ENCODE results near the gene EEIG1. TPM values are rescaled to one million over a fixed set of nuclear protein-coding genes. Genes with fewer than 3 reads are reported as not detected.
A peak's percentile ranks its signal among the peaks of the same experiment; 100 is the strongest.

The EEIG1 gene
- total RNA-seq, 4 donors from 2014 or later: 18.3 to 34.7 (median 24.9) TPM

DNA sequence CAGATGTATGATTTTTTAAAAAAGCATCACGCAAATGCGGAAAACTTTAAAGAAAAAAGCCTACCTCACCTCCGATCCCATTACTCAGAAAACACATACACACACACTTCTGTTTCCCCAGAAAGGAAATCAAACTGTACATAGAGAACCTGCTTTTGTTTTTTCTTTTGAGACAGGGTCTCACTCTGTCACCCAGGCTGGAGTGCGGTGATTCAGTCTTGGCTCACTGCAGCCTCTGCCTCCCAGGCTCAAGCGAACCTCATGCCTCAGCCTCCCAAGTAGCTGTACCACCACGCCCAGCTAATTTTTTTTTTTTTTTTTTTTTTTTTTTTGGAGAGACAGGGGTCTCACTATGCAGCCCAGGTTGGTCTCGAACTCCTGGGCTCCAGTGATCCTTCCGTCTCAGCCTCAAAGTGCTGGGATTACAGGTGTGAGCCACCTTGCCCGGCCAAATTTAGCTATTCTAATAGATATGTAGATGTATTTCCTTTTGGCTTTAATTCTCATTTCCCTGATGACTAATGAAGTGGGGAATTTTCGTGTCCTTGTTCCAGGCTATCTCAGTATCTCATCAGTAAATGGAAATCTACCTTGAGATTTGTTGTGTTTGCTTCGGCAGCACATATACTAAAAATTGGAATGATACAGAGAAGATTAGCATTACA lies 25.7 kb upstream of the EEIG1 start:
- Histone ChIP-seq H3K27me3 (no peaks in the 10 kb centered on the region), H3K36me3 (no peaks in the 10 kb centered on the region), H3K4me1 (peaks cover 27 to 42% of the 10 kb centered on the region in 2 donors), H3K4me3 (replicated peaks in 1 of 3) (no peak overlapping the region), H3K9me3 (no peaks in the 10 kb centered on the region), H3K27ac (peak overlapping the region; percentile 77 to 94 (median 85))
- DNase-seq: no peak
- TF ChIP-seq CTCF (IDR thresholded peaks at IDR 0.05): no peak
- TF ChIP-seq POLR2A (IDR thresholded peaks at IDR 0.05): no peak
- intact Hi-C loops (cut with DNase I): no loop called here
- 79 to 80% methylated on average over 11 of the region's 11 CpGs for WGBS, 2 donors

DNA sequence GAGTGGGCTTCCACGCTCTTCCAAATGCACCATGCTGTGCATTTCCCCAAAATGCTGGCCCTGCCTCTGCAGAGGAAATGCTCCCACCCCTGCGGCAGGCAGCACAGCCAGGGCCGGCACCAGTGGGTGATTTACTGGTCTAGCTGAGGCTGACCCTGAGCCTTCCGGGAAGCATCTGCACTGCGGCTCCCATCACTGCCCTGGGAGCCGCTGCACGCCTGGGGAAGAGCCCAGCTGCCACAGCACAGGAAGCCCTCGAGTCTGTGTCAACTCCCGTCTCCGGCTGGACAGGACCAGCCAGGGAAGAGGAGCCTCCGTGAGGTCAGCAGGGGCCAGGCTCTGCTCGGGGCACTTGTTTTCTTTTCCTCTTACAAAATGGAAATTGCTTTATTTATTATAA lies 25.1 kb upstream of the EEIG1 start:
- 55 to 63% methylated on average over 12 of the region's 12 CpGs for WGBS, 2 donors
- intact Hi-C loops (cut with DNase I): no loop called here
- TF ChIP-seq POLR2A (IDR thresholded peaks at IDR 0.05) (no peak), CTCF (IDR thresholded peaks at IDR 0.05) (no peak)
- H3K9me3 ChIP-seq: no peaks in the 10 kb centered on the region
- H3K4me1 ChIP-seq: peaks cover 33 to 47% of the 10 kb centered on the region in 2 donors
- H3K36me3 ChIP-seq: no peaks in the 10 kb centered on the region
- peak overlapping the region; percentile 77 to 94 (median 85) for H3K27ac ChIP-seq
- peak; percentile 62 to 73 for DNase-seq
- no peaks in the 10 kb centered on the region for H3K27me3 ChIP-seq
- no peak overlapping the region for H3K4me3 ChIP-seq (replicated peaks in 1 of 3)

DNA sequence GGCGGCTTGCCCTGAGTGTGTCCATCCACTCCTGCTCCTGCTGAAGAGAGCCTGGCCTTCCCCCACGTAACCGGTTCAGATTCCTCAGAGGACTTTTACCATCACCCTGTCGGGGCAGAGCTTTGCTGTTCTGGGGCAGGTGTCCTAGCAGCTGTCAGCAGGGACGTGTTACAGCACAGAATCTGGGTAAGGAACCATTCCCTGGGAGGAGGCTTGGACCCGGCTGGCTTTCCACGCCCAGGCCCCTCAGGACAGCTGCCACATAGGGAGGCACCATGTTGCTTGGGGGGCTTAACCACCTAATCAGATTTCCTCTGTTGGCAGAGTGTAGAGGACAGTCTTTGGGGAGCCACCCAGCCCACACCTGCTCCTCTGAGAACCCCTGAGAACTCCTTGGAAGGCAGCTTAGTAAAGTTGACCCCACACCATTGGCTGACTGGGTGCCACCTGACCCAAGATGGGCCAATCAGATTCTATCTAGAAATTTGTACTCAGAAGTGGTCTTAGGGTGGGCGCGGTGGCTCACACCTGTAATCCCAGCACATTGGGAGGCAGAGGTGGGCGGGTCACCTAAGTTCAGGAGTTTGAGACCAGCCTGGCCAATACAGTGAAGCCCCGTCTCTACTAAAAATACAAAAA lies 23.3 kb upstream of the EEIG1 start:
- Histone ChIP-seq H3K27ac (peak overlapping the region in 1 of 3 donors; percentile 38), H3K36me3 (no peaks in the 10 kb centered on the region), H3K4me3 (replicated peaks in 1 of 3) (no peak overlapping the region), H3K27me3 (no peaks in the 10 kb centered on the region), H3K4me1 (peaks cover 33 to 47% of the 10 kb centered on the region in 2 donors), H3K9me3 (no peaks in the 10 kb centered on the region)
- TF ChIP-seq POLR2A (IDR thresholded peaks at IDR 0.05) (no peak), CTCF (IDR thresholded peaks at IDR 0.05) (no peak)
- WGBS, 2 donors: 96 to 98% methylated on average over 11 of the region's 11 CpGs
- intact Hi-C loops (cut with DNase I): no loop called here
- DNase-seq: no peak

GRCh38 chr9:128002959-128003358 lies 22.2 kb upstream of the EEIG1 start:
- H3K27ac ChIP-seq: peak overlapping the region in 1 of 3 donors; percentile 42
- TF ChIP-seq CTCF (IDR thresholded peaks at IDR 0.05): no peak
- no peak for TF ChIP-seq POLR2A (IDR thresholded peaks at IDR 0.05)
- H3K9me3 ChIP-seq: no peaks in the 10 kb centered on the region
- intact Hi-C loops (cut with DNase I): no loop called here
- H3K27me3 ChIP-seq: no peaks in the 10 kb centered on the region
- H3K36me3 ChIP-seq: no peaks in the 10 kb centered on the region
- no peak overlapping the region for H3K4me3 ChIP-seq (replicated peaks in 1 of 3)
- DNase-seq: no peak
- H3K4me1 ChIP-seq: peaks cover 29 to 43% of the 10 kb centered on the region in 2 donors
- WGBS, 2 donors: 88 to 93% methylated on average over 2 to 5 of the region's 5 CpGs

GRCh38 chr9:128001779-128002298 lies 21.1 kb upstream of the EEIG1 start:
- H3K27me3 ChIP-seq: no peaks in the 10 kb centered on the region
- DNase-seq: peak; percentile 80 to 83
- H3K4me1 ChIP-seq: peaks cover 17 to 32% of the 10 kb centered on the region in 2 donors
- peak overlapping the region; percentile 67 to 75 (median 70) for H3K27ac ChIP-seq
- TF ChIP-seq POLR2A (IDR thresholded peaks at IDR 0.05): peak in 1 of 2 donors; percentile 20
- TF ChIP-seq CTCF (IDR thresholded peaks at IDR 0.05): no peak
- H3K9me3 ChIP-seq: no peaks in the 10 kb centered on the region
- WGBS, 2 donors: 63 to 69% methylated on average over 16 to 18 of the region's 18 CpGs
- no peak overlapping the region for H3K4me3 ChIP-seq (replicated peaks in 1 of 3)
- intact Hi-C loops (cut with DNase I): no loop called here
- no peaks in the 10 kb centered on the region for H3K36me3 ChIP-seq
